ENCODE measurements around the gene PDE7B.

PDE7B gene

DNA sequence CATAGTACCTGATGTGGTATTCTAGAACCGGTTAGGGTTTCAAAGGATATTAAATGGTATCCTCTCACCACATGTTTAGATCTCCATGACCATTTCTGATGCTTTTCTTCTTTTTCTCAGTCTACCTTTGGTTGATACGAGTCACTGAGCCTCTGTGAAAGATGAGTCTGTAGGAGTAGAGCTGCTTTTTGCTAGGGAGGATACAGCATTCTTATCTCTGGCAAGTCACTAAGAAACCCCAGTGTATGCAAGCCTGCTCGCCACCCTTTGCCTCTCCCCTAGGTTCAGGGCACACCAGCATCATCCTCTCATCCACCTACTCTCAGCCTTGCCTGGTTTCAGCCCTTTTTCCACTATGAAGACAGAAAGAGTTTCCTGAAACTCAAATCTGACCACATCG is 308.7 kb downstream of the PDE7B start:
- no peak for DNase-seq

- no peak for DNase-seq
Observed at GRCh38 chr6:136161950-136162349, 310.4 kb downstream of the PDE7B start.

- no peak for DNase-seq
Observed at GRCh38 chr6:136163260-136163659, 311.8 kb downstream of the PDE7B start.

DNA sequence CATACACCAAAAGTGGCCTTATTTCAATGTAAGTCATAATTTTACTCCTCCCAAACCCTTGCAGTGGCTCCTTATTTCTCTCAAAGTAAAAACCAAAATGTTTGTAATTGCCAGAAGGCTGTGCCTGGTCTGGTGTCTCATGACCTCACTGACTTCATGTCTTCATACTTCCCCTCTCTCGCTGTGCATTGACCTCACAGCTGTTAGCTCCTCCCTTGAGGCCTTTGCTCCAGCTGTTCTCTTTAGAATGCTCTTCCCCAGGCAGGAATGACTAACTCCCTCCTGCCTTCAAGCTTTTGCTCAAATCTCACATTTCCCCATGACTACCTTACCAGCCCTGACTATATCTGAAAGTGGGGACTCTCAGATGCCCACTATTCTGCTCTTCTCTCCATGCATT is 315.3 kb downstream of the PDE7B start:
- DNase-seq, result no peak

DNA sequence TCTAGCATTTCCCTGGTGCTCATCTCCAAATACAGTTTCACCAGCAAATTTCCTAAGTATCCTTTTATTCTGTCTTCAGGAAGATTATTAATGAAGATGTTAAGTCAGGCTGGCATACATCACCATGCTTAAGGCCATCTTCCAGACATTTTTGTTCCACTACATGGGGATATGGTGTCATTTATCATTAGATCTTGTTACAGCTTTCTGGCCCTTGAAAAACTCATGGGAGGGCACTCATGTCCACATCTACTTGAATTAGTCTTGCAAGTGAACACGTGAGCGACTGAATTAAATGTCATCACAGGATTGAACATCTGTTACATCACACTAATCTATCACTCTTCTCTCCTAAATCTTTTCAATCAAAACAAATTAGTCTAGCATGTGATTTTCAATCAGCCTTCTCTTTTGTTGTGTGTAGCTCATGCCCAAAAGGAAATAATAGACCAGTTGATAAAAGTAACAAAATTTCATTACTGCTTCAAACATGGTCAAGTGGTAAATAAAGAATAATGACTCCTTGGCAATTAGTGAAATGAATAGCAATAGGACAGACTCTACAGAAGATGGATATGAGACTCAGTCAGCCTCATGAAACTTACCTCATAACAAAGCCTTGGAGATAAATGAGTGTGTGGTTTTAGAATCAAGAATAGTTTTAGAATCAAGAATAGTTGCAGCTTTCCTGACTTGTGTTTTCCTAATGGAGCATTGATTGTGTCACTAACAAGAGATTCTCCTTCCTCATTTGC is 318.1 kb downstream of the PDE7B start:
- no peak for DNase-seq

- DNase-seq, result no peak
Observed at GRCh38 chr6:136171231-136171630, 319.7 kb downstream of the PDE7B start.

GRCh38 chr6:136173519-136174507 is 322.3 kb downstream of the PDE7B start:
- no peak for DNase-seq

DNA sequence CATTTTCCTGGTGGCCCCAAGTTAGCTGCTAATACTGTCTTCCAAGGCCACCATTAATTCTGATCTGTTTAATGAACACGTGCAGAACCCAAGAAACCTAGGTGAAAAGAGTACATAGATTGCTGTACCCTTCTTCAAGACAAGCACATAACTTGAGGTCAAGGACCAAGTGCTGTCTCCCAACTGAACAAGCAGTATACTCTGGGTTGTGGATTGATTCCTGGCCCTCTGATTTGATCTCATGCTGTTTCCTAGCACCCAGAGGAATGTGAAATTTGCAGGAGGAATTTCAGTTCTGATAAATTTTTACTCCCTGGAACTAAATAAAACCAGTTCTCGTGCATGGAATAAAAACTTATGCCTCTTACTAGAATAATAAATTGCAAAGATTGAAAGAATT is 323.0 kb downstream of the PDE7B start:
- no peak for DNase-seq

DNA sequence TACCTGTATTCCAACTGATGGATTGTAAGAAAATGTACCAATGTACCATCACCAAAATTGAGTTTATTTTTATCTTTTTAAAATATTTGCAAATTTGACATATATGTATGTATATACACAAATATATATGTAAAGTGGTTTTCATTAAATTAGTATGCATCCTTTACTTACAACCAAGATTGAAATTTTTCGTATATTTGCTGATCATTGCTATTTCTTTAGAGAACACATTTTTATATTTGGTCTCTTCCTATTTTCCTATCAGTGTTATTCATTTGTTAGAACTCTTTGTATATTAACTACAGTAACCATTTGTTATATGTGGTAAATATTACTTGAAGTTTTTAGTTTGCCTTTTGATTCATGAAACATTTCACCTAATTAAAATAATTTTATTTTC is 324.4 kb downstream of the PDE7B start:
- no peak for DNase-seq

DNA sequence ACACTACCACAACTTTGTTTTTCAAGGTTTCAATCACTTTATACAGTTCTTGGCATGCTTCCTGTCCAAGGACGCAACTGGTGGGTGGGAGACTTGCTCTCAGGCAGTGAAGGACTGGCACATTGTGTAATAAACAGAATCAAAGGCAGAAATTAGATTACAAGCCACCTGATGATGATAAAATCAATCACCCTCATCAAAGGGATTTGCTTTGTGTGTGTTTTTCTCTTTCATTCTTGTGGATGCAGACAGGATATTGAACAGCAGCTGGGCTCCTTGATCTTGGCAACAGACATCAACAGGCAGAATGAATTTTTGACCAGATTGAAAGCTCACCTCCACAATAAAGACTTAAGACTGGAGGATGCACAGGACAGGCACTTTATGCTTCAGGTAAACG is 327.2 kb downstream of the PDE7B start:
- no peak for DNase-seq

DNA sequence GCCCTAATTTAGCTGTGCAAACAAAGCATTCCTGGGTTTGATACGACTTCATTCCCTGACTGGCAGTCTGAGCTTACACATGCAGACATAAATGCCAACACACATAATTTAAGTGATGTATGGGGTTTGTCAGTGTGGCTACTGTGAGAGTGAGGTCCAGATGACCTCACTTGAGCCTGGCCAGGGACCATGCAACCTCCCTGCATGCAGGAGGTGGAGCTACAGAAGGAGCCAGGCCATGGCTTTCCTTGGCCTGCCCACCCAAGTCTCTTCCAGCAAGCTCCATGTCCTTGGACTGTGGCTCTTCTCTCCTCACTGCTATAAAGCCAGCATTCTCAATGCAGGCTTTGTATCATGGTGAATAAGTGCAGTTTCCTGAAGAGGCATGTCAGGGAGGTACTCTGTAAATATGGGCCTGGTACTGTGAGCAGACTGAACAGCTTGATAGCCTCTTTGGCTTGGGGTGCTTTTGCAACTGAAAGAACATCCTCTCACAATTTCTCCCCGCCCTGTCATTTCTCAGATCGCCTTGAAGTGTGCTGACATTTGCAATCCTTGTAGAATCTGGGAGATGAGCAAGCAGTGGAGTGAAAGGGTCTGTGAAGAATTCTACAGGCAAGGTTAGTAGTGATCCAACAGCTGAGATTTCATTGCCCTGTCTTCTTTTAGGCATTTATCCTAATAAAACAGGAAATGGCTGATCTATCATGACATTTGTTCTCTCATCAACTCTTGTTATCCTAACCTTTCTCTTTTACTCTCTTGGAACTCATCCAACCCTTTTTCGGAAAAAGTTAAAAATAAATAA is 329.4 kb downstream of the PDE7B start:
- DNase-seq, result no peak

GRCh38 chr6:136181512-136181833 is 330.0 kb downstream of the PDE7B start:
- no peak for DNase-seq

GRCh38 chr6:136181861-136182260 is 330.4 kb downstream of the PDE7B start:
- no peak for DNase-seq

GRCh38 chr6:136184738-136185137 is 333.2 kb downstream of the PDE7B start:
- DNase-seq, result no peak

GRCh38 chr6:136186363-136186762 is 334.9 kb downstream of the PDE7B start:
- DNase-seq, result no peak

- no peak for DNase-seq
Observed at GRCh38 chr6:136188486-136188885, 337.0 kb downstream of the PDE7B start.

- DNase-seq, result no peak
Observed at GRCh38 chr6:136189104-136189503, 337.6 kb downstream of the PDE7B start.

DNA sequence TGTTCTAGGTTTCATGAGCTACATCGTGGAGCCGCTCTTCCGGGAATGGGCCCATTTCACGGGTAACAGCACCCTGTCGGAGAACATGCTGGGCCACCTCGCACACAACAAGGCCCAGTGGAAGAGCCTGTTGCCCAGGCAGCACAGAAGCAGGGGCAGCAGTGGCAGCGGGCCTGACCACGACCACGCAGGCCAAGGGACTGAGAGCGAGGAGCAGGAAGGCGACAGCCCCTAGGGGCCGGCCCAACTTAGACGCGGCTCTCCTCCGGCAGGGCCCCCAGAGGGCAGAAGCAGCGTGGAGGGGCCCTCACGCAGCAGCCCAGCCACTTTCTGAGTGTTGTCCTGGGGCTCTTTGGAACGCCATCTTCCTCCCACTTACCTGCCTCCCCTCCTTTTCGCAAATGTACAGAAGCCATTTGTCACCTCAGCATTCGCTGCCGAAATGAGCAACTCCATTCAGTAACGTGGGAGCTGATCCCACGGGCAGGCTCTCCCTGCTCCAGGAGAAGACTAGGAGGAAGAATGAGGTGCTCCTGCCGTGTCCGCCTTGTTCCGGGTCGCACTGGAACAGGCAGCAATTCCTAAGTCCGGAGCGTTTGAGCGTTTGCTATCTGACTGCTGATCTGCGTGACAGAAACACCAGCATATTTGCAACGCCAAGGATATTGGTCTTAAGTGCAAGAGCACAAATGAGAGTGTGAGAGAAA is 340.3 kb downstream of the PDE7B start:
- no peak for DNase-seq

GRCh38 chr6:136192902-136193301 is 341.4 kb downstream of the PDE7B start:
- DNase-seq, result no peak

DNA sequence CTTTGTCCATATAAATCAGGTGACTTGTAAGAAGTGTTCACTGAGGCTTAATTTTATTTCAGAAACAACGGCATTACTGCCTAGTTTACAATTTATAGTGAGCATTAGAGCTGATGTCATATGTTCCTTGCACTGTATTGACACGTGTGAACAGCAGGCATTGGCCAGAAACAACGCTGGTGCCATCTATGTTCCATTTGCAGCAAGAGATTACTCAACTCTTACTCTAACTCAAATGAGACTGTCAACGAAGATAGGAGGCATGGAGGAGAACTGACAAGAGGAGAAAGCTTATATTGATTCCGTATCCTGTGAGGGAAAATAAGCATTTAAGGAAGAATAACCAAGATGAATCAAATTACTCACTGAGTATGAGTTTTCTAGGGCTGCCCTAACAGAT is 350.2 kb downstream of the PDE7B start:
- DNase-seq, result no peak

GRCh38 chr6:136208783-136209182 is 357.3 kb downstream of the PDE7B start:
- no peak for DNase-seq

- no peak for DNase-seq
Observed at GRCh38 chr6:136209496-136209895, 358.0 kb downstream of the PDE7B start.

All from NCI-H187 treated with DMSO at 0.1 percent for 48 hours (cell line).